A549 (cell line): ENCODE results near the gene TCF4.

Experiments used
- CEBPB ChIP-seq, 2 experiments: fragments of >200 bp in 1 of 2; sonication (Bioruptor Twin) in 1 of 2; formaldehyde crosslinking in 1 of 2; IDR thresholded peaks; 2 replicates each; pipeline ENCODE4 v1.6.1; 2012 to 2016
- EP300 ChIP-seq, 2 experiments: fragments of >200 bp; sonication (Bioruptor Twin); formaldehyde crosslinking; IDR thresholded peaks; 2 replicates in 1 of 2; 3 replicates in 1 of 2; pipeline ENCODE4 v1.6.1; 2016 to 2017
- ESRRA ChIP-seq: fragments of 150-350 bp; IDR thresholded peaks from 2 replicates; pipeline ENCODE4 v1.6.1; 2014; ENCODE audit warnings: mild to moderate bottlenecking, low read length, borderline replicate concordance
- HOXB13 ChIP-seq: fragments of 250-450 bp; sonication (Bioruptor Pico); IDR thresholded peaks from 2 replicates; pipeline ENCODE4 v1.5.0; 2020; ENCODE audit warnings: low read depth, mild to moderate bottlenecking, moderate library complexity
- JUNB ChIP-seq: fragments of >200 bp; sonication (Bioruptor Twin); formaldehyde crosslinking; IDR thresholded peaks from 2 replicates; pipeline ENCODE4 v1.6.1; 2016
- MAFK ChIP-seq: fragments of 450-650 bp; IDR thresholded peaks from 2 replicates; pipeline ENCODE4 v1.6.1; 2014; ENCODE audit not compliant: partially characterized antibody
- PHF8 ChIP-seq: fragments of 200-600 bp; sonication (generic); IDR thresholded peaks from 2 replicates; pipeline ENCODE4 v1.6.1; 2016; ENCODE audit warnings: low read depth, mild to moderate bottlenecking, antibody characterized with exemption, moderate library complexity, borderline replicate concordance
- RAD21 ChIP-seq, 2 experiments: fragments of >200 bp in 1 of 2; sonication (Bioruptor Twin) in 1 of 2; formaldehyde crosslinking in 1 of 2; IDR thresholded peaks in 1 of 2; conservative IDR thresholded peaks in 1 of 2; 2 replicates in 1 of 2; 3 replicates in 1 of 2; pipeline ENCODE4 v1.6.1; 2012 to 2018; ENCODE audit warnings: inconsistent platforms in 1 of 2
- RFX5 ChIP-seq: fragments of 450-650 bp; IDR thresholded peaks from 2 replicates; pipeline ENCODE4 v1.7.1; 2014; ENCODE audit warnings: antibody characterized with exemption, mild to moderate bottlenecking, moderate library complexity
- ZC3H11A ChIP-seq: fragments of 450-650 bp; IDR thresholded peaks from 2 replicates; pipeline ENCODE4 v1.6.1; 2014; ENCODE audit warnings: antibody characterized with exemption, mild to moderate bottlenecking
- TF ChIP-seq, protein P1 (sequence below): fragments of 200-600 bp; sonication (generic); IDR thresholded peaks from 2 replicates; pipeline ENCODE4 v1.6.1; 2016; ENCODE audit warnings: antibody characterized with exemption, mild to moderate bottlenecking, moderate library complexity
- TF ChIP-seq, protein P2 (sequence below): fragments of >200 bp; sonication (Bioruptor Twin); formaldehyde crosslinking; IDR thresholded peaks from 3 replicates; pipeline ENCODE4 v1.5.1; 2016
- TF ChIP-seq, protein P3 (sequence below): fragments of 250-450 bp; sonication (Bioruptor Pico); IDR thresholded peaks from 2 replicates; pipeline ENCODE4 v1.5.0; 2021; ENCODE audit warnings: mild to moderate bottlenecking, moderate library complexity, borderline replicate concordance
- TF ChIP-seq, protein P4 (sequence below): IDR thresholded peaks from 2 replicates; pipeline ENCODE4 v1.6.1; 2012

DNA sequence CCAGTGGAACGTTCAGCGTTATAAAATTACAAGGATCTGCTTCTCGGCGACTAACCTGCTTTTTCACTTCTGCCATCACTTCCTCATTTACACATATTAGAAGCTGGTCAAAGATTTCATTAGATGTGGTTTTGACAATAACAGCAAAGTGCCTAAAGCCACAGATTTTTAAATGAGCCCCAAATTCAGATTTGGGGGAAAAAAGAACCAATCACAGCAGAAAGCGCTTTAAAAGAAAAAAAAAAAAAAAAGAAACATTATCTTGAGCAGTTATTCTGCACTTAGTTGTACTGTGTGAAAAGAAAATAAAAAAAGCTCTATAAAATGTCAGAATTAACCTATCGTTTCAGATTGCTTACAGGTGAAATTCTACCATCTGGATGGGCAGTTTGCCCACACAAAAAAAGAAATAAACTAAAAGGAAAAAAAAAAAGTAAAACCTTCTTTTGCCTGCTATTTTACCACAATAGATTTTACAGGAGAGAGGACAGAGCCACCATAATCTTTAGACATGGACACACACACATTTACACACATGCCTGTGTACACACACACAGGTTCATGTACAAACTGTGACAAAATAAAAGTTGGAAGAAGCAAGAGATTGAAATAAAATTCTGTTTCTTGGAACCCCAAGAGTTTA lies 167.2 kb downstream of the TCF4 start:
- TF ChIP-seq, protein P1, sequence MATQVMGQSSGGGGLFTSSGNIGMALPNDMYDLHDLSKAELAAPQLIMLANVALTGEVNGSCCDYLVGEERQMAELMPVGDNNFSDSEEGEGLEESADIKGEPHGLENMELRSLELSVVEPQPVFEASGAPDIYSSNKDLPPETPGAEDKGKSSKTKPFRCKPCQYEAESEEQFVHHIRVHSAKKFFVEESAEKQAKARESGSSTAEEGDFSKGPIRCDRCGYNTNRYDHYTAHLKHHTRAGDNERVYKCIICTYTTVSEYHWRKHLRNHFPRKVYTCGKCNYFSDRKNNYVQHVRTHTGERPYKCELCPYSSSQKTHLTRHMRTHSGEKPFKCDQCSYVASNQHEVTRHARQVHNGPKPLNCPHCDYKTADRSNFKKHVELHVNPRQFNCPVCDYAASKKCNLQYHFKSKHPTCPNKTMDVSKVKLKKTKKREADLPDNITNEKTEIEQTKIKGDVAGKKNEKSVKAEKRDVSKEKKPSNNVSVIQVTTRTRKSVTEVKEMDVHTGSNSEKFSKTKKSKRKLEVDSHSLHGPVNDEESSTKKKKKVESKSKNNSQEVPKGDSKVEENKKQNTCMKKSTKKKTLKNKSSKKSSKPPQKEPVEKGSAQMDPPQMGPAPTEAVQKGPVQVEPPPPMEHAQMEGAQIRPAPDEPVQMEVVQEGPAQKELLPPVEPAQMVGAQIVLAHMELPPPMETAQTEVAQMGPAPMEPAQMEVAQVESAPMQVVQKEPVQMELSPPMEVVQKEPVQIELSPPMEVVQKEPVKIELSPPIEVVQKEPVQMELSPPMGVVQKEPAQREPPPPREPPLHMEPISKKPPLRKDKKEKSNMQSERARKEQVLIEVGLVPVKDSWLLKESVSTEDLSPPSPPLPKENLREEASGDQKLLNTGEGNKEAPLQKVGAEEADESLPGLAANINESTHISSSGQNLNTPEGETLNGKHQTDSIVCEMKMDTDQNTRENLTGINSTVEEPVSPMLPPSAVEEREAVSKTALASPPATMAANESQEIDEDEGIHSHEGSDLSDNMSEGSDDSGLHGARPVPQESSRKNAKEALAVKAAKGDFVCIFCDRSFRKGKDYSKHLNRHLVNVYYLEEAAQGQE = no peak
- TF ChIP-seq, protein P2, sequence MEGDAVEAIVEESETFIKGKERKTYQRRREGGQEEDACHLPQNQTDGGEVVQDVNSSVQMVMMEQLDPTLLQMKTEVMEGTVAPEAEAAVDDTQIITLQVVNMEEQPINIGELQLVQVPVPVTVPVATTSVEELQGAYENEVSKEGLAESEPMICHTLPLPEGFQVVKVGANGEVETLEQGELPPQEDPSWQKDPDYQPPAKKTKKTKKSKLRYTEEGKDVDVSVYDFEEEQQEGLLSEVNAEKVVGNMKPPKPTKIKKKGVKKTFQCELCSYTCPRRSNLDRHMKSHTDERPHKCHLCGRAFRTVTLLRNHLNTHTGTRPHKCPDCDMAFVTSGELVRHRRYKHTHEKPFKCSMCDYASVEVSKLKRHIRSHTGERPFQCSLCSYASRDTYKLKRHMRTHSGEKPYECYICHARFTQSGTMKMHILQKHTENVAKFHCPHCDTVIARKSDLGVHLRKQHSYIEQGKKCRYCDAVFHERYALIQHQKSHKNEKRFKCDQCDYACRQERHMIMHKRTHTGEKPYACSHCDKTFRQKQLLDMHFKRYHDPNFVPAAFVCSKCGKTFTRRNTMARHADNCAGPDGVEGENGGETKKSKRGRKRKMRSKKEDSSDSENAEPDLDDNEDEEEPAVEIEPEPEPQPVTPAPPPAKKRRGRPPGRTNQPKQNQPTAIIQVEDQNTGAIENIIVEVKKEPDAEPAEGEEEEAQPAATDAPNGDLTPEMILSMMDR = no peak
- TF ChIP-seq HOXB13 (CRISPR knock-in tag) (no peak), JUNB (no peak), ESRRA (no peak), CEBPB (IDR thresholded peaks at IDR 0.05) (no peak), MAFK (no peak), PHF8 (no peak), RAD21 (conservative IDR thresholded peaks at IDR 0.05 in 1 of 2, IDR thresholded peaks at IDR 0.05 in 1 of 2) (no peak), RFX5 (no peak), ZC3H11A (no peak), EP300 (IDR thresholded peaks at IDR 0.05) (no peak)
- TF ChIP-seq, protein P3, sequence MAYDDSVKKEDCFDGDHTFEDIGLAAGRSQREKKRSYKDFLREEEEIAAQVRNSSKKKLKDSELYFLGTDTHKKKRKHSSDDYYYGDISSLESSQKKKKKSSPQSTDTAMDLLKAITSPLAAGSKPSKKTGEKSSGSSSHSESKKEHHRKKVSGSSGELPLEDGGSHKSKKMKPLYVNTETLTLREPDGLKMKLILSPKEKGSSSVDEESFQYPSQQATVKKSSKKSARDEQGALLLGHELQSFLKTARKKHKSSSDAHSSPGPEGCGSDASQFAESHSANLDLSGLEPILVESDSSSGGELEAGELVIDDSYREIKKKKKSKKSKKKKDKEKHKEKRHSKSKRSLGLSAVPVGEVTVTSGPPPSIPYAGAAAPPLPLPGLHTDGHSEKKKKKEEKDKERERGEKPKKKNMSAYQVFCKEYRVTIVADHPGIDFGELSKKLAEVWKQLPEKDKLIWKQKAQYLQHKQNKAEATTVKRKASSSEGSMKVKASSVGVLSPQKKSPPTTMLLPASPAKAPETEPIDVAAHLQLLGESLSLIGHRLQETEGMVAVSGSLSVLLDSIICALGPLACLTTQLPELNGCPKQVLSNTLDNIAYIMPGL (CRISPR knock-in tag) = no peak
- TF ChIP-seq, protein P4, sequence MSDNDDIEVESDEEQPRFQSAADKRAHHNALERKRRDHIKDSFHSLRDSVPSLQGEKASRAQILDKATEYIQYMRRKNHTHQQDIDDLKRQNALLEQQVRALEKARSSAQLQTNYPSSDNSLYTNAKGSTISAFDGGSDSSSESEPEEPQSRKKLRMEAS = no peak
